ENCODE data around the gene SPEF2.
A peak's percentile ranks its signal among the peaks of the same experiment; 100 is the strongest.
"Not testable (repeated sequence)": the region's sequence is repeated elsewhere in the genome, so short reads cannot be mapped to it uniquely, and the experiment has no call there.

Gene SPEF2

GRCh38 chr5:35651002-35651756 lies 33.5 kb downstream of the SPEF2 start:
- DNase-seq (ENCODE audit: low read depth in 2 of 3, low spot score in 2 of 3), result peak in 2 of 3 experiments; percentile 7 to 9

DNA sequence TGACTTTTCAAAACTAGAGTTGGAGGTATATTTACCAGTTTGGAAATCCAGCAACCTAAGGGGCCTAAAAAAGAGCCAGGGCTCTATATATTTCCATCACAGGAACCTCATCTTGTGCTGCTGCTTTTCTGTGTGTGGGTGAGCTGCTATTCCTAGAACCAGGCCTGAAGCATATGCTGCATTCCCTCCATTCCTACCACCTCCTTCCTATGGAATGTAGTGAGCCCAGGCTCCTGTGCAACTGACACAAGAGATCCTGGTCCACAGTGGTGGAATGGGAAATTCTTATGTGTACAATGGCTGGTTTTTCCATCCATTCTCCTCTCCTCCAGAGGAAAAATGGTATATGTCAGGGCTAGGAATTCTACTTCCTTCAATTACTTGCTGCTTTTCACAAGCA lies 39.1 kb downstream of the SPEF2 start:
- DNase-seq (ENCODE audit: low read depth in 2 of 3, low spot score in 2 of 3), result no peak

DNA sequence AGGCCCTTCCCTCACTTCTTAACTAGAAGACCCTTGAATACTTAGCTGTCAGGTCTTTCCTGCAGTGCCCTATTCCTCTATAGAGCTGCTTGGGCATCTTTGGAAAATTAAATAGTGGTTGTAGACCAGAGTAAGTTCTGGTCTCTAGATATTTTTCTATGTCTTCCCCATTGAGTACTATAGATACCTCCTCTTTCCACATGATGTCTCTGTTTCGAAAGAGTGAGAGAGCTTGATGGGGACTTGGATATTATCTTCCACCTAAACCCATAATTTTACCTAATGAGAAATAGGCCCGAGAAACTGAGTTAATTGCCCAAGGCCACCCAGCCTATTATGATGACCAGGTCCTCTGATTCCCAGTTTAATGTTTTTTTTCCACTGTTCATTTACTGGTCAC lies 40.2 kb downstream of the SPEF2 start:
- no peak for DNase-seq (ENCODE audit: low read depth in 2 of 3, low spot score in 2 of 3)

GRCh38 chr5:35659556-35659955 lies 41.9 kb downstream of the SPEF2 start:
- DNase-seq (ENCODE audit: low read depth in 2 of 3, low spot score in 2 of 3), result no peak

GRCh38 chr5:35660451-35660850 lies 42.8 kb downstream of the SPEF2 start:
- no peak for DNase-seq (ENCODE audit: low read depth in 2 of 3, low spot score in 2 of 3)

DNA sequence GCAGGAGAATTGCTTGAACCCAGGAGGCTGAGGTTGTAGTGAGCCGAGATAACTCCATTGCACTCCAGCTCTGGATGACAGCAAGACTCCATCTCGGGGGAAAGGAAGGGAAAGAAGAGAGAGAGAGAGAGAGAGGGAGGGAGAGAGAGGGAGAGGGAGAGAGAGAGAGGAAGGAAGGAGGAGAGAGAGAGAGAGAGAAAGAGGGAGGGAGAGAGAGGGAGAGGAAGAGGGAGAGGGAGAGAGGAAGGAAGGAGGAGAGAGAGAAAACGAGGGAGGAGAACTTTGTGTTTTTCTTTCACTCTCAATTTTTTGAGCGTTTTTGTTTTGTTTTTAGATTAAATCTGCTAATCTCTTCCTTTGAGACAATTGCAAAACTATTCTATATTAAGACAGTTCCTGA lies 46.9 kb downstream of the SPEF2 start:
- no peak for DNase-seq (ENCODE audit: low read depth in 2 of 3, low spot score in 2 of 3)

DNA sequence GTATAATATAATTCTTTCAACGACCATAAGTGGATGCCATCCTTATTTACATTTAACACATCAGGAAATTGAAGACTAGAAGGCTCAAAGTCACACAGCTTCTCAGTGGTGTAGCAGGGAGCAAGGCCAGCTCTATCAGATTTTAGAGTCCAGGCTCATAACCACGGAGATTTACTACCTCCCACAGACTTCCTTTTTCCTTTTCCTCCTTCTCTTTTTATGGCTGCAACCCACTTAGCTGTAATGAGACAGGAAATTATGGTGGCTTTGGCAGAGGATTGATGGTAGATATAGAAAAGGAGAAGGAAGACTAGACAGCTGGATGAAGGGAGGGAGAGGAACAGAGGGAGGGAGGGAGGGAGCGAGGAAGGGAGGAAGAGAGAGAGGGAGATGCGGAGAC lies 47.4 kb downstream of the SPEF2 start:
- no peak for DNase-seq (ENCODE audit: low read depth in 2 of 3, low spot score in 2 of 3)

- DNase-seq (ENCODE audit: low read depth in 2 of 3, low spot score in 2 of 3), result no peak
Measured at GRCh38 chr5:35668319-35668718, 50.7 kb downstream of the SPEF2 start.

DNA sequence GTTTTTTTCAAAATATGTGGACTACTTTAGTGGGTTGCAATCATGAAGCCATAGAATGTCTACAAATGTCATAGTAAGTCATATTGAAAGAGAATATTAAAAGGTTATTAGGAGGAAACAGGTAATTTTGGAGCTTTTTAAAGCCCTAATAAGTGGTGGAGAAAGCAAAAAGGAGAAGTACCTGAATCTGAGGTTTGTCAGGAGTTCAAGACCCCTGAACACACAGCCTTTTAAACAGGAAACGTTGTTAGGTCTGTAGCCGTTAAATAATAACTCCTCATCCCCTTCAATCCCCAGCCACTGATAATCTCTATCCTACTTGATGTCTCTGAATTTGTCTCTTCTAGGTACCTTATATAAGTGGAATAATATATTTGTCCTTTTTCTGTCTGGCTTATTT lies 51.1 kb downstream of the SPEF2 start:
- DNase-seq (ENCODE audit: low read depth in 2 of 3, low spot score in 2 of 3), result no peak

- no peak for DNase-seq (ENCODE audit: low read depth in 2 of 3, low spot score in 2 of 3)
Measured at GRCh38 chr5:35671541-35672295, 54.1 kb downstream of the SPEF2 start.

- DNase-seq (ENCODE audit: low read depth in 2 of 3, low spot score in 2 of 3), result not testable (repeated sequence)
Measured at GRCh38 chr5:35672296-35672655, 54.6 kb downstream of the SPEF2 start.

DNA sequence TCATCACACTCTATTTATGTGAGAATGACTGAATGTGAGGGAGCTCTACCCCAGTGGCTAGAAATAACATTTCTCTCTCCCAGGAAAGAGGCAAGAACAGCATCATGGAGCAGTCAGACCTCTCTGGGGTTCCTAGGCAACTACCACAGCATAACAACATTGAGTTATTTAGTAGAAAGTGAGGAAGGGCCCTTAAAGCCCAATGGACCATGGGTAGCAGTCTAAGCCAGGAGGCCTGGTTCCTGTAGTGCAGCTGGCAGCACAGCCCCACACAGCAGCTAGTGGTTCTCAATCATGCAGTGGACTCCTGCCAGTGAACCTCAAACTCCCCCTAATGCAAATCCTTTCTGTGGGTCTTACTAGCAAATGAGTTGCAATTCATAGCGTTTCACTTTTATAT lies 55.3 kb downstream of the SPEF2 start:
- no peak for DNase-seq (ENCODE audit: low read depth in 2 of 3, low spot score in 2 of 3)

- no peak for DNase-seq (ENCODE audit: low read depth in 2 of 3, low spot score in 2 of 3)
Measured at GRCh38 chr5:35674049-35674448, 56.4 kb downstream of the SPEF2 start.

DNA sequence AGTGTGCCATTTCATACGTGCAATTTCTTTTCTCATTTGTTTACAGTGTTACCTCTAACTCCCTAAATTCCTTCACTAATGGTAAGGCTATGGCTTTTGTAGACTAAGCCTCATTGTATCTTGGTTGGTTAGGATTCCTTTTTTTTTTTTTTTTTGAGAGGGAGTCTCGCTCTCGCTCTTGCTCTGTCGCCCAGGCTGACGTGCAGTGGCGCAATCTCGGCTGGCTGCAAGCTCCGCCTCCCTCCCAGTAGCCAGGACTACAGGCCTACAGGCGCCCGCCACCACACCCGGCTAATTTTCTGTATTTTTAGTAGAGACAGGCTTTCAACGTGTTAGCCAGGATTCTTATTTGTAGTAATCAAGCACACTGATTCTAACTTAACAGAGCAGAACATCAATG lies 57.7 kb downstream of the SPEF2 start:
- no peak for DNase-seq (ENCODE audit: low read depth in 2 of 3, low spot score in 2 of 3)

GRCh38 chr5:35677878-35678277 lies 60.2 kb downstream of the SPEF2 start:
- DNase-seq (ENCODE audit: low read depth in 2 of 3, low spot score in 2 of 3), result no peak

GRCh38 chr5:35678661-35679060 lies 61.0 kb downstream of the SPEF2 start:
- no peak for DNase-seq (ENCODE audit: low read depth in 2 of 3, low spot score in 2 of 3)

GRCh38 chr5:35679357-35679756 lies 61.7 kb downstream of the SPEF2 start:
- no peak for DNase-seq (ENCODE audit: low read depth in 2 of 3, low spot score in 2 of 3)

DNA sequence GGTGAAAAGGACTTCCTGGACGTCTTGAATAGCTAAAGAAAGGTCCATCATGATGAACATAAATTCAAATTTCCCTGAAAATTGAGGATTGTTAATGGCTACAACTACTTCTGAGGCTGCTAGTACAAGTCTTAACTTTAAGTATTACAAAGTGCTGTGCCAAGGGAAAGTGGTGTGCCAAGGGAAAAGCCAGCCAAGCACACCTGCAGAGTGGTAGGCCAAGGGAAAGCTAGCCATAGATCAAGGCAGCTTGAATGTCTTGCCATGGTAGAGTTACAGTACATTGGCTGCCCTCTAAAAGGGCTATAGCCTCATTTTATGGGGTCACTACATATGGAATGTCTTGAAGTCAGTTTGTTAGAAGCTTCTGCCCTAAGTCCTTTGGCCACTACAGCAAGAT lies 64.2 kb downstream of the SPEF2 start:
- DNase-seq (ENCODE audit: low read depth in 2 of 3, low spot score in 2 of 3), result no peak

GRCh38 chr5:35683466-35683865 lies 65.8 kb downstream of the SPEF2 start:
- no peak for DNase-seq (ENCODE audit: low read depth in 2 of 3, low spot score in 2 of 3)

DNA sequence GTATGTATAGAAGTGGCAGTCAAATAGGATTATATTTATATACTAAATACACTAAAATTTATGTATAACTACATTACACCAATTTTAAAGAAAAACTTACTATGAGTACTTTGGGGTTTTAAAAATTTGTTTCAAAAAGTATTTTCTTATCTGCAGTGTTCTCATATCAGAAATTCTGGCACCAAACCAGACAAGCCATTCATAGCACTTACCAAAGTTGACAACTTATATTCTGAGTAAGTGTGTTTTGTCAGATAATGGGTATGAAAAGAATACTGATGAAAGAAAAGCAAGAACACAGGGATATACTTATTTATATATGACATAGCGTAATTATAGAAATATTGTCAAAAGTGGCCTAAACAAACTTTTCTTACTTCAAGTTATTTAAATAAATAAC lies 67.5 kb downstream of the SPEF2 start:
- DNase-seq (ENCODE audit: low read depth in 2 of 3, low spot score in 2 of 3), result no peak

DNA sequence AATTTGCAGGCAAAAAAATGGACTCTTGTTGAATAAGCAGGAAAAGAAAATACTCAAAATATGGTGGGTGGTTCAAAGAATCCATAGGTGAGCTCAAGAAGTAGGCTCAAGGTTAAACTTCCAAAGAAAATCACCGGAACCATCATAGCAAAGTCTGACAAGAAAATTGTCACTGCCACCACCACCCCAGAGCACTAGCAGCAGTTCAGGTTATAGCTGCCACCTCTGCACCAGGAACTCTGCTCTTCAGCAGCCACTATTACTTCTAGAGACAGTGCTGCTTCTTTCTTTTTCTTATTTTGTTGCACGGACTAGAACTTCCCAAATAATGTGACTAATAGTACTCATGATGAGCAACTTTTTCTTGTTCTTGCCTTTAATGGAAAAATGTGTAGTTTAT lies 70.3 kb downstream of the SPEF2 start:
- no peak for DNase-seq (ENCODE audit: low read depth in 2 of 3, low spot score in 2 of 3)

GRCh38 chr5:35694481-35694880 lies 76.8 kb downstream of the SPEF2 start:
- DNase-seq (ENCODE audit: low read depth in 2 of 3, low spot score in 2 of 3), result no peak
